PC-3 (cell line): ENCODE data around the gene ARFGEF2.
A peak's percentile ranks its signal among the peaks of the same experiment; 100 is the strongest.

ENCODE experiments used
- EZH2 ChIP-seq: fragments of 300-600 bp; sonication (generic); IDR thresholded peaks from one replicate; pipeline ENCODE4 v1.6.1; 2017; ENCODE audit warnings: antibody characterized with exemption, mild to moderate bottlenecking, low read length; ENCODE audit not compliant: unreplicated experiment
- EZH2phosphoT487 ChIP-seq: fragments of 300-600 bp; sonication (generic); IDR thresholded peaks from 2 replicates; pipeline ENCODE4 v1.6.1; 2018; ENCODE audit warnings: mild to moderate bottlenecking, antibody characterized with exemption, low read length, borderline replicate concordance
- TF ChIP-seq, protein P1 (sequence below): fragments of 300-600 bp; sonication (generic); conservative IDR thresholded peaks from 2 replicates; pipeline ENCODE4 v1.5.1; 2017; ENCODE audit warnings: antibody characterized with exemption, low read depth, mild to moderate bottlenecking, low read length

GRCh38 chr20:48933017-48933766 is 11.7 kb downstream of the ARFGEF2 start:
- no peak for TF ChIP-seq EZH2
- TF ChIP-seq, protein P1, sequence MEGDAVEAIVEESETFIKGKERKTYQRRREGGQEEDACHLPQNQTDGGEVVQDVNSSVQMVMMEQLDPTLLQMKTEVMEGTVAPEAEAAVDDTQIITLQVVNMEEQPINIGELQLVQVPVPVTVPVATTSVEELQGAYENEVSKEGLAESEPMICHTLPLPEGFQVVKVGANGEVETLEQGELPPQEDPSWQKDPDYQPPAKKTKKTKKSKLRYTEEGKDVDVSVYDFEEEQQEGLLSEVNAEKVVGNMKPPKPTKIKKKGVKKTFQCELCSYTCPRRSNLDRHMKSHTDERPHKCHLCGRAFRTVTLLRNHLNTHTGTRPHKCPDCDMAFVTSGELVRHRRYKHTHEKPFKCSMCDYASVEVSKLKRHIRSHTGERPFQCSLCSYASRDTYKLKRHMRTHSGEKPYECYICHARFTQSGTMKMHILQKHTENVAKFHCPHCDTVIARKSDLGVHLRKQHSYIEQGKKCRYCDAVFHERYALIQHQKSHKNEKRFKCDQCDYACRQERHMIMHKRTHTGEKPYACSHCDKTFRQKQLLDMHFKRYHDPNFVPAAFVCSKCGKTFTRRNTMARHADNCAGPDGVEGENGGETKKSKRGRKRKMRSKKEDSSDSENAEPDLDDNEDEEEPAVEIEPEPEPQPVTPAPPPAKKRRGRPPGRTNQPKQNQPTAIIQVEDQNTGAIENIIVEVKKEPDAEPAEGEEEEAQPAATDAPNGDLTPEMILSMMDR: peak; percentile 46; the same call in 1 of the 2 replicates
- TF ChIP-seq EZH2phosphoT487: no peak
